GM12875 (cell line): ENCODE data around the gene SALL4.
"Not testable (repeated sequence)": the region's sequence is repeated elsewhere in the genome, so short reads cannot be mapped to it uniquely, and the experiment has no call there.

Experiments
- H3K4me3 ChIP-seq: one replicate; pipeline ENCODE4 v1.5.1; 2011; ENCODE audit warnings: low read depth, low read length, control low read depth
- TF ChIP-seq, protein P1 (sequence below): IDR thresholded peaks from 2 replicates; pipeline ENCODE4 v1.5.1; 2011; ENCODE audit warnings: low read depth, mild to moderate bottlenecking, control low read depth, inconsistent platforms, low read length, moderate library complexity, borderline replicate concordance; ENCODE audit not compliant: insufficient read depth

Gene SALL4

DNA sequence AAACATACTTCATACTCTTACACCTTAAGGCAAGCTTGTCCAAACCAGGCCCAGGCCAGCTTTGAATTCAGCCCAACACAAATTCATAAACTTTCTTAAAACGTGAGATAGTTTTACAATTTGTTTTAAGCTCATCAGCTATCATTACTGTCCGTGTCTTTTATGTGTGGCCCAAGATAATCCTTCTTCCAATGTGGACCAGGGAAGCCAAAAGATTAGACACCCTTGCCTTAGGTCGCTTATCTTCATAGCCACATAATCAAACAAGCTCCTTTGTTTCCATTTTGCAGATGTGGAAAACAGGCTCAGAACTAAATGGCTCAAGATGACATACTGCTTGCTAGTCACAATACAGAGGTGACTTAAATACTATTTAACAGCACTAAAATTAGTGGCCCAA is 6.0 kb downstream of the SALL4 start:
- no peak overlapping the region for H3K4me3 ChIP-seq

DNA sequence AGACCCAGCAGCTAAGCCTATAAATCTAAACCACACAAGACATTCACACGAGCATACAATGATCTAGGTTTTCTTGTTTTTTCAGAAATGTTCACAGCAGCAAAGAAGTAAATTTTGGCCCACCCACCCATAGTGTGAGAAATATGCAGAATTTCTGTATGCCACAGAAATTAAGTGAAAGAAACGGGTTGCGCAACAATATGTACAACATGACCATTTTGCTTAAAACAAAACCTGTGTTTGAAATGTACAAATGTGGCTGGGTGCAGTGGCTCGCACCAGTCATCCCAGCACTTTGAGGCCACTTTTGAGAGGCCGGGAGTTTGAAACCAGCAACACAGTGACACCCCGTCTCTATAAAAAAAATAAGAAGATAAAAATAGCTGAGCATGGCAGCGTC is 9.4 kb downstream of the SALL4 start:
- TF ChIP-seq, protein P1, sequence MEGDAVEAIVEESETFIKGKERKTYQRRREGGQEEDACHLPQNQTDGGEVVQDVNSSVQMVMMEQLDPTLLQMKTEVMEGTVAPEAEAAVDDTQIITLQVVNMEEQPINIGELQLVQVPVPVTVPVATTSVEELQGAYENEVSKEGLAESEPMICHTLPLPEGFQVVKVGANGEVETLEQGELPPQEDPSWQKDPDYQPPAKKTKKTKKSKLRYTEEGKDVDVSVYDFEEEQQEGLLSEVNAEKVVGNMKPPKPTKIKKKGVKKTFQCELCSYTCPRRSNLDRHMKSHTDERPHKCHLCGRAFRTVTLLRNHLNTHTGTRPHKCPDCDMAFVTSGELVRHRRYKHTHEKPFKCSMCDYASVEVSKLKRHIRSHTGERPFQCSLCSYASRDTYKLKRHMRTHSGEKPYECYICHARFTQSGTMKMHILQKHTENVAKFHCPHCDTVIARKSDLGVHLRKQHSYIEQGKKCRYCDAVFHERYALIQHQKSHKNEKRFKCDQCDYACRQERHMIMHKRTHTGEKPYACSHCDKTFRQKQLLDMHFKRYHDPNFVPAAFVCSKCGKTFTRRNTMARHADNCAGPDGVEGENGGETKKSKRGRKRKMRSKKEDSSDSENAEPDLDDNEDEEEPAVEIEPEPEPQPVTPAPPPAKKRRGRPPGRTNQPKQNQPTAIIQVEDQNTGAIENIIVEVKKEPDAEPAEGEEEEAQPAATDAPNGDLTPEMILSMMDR: no peak
- H3K4me3 ChIP-seq: no peak overlapping the region

More for the DNA sequence above, 6.0 kb downstream of the SALL4 start:
- TF ChIP-seq, protein P1: no peak

DNA sequence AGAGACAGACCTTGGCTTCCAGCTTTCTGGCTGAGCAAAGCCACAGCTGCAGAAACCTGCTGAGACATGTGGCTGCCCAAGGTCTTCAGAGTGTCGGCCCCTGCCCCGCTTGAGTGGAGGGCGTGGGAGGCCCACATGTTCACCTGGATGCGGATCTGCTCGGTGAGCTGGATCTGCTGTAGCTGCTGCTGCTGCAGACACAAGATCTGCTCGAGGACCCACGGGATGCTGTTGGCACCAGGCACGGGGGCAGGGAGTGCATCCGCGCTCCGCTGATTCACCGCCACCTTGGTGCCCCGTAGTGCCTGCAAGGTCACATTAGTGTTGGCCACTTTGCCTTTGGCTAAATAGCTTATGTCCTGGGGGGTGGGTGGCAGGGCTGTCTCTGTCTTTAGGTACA is 10.7 kb downstream of the SALL4 start:
- no peak overlapping the region for H3K4me3 ChIP-seq
- TF ChIP-seq, protein P1: no peak

DNA sequence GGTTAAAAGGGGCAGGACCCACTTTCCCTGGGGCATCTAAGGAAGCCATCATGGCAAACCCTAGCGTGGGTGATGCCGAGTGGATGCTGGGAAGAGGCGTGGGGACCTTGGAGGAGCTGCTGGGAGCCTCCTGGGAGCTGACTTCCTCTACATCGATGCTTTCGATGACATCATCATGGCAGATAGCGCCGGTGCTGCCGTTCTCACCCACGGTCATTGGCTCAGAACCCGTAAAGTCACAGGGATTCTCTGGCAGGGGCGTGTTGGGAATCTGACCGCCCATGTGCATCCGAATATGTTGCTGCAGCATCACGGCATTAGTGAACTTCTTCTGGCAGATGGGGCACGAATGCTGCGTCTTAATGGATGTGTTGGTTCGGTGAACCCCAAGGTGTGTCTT is 12.1 kb downstream of the SALL4 start:
- TF ChIP-seq, protein P1: no peak
- H3K4me3 ChIP-seq: no peak overlapping the region

DNA sequence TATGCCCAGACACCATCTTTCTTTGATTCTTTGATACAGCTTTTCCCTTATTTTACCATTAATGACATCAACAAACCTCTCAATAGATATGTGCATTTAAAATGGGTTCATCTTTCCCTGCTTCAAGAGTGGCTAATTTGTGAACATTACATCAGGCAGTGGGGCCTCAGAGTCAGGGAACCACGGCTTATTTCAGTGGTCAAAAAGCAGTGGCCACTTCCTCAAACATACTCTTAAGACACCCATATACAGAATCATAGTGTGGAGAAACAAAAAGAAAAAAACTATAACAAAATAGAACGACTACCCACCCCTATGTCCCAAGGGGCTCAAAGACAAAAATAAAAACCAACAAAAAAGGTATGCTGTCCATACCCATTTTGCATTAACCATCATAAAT is 12.9 kb downstream of the SALL4 start:
- TF ChIP-seq, protein P1: no peak
- H3K4me3 ChIP-seq: no peak overlapping the region

DNA sequence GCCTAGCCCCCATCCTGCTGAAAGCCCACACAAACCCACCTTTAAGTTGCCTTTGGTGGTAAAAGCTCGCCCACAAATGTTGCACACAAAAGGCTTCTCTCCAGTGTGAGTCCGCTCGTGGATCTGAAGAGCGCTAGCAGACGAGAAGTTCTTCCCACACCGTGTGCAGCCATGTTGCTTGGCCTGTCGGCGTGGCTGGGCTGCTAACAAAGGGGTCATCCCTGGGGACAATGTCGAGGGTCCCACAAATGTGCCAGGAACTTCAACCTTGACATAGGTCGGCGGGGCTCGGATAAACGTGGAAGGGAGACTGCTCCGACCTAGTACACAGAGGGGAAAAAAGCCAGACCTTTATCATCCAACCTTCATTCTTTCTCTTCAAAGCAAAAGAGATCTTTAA is 13.5 kb downstream of the SALL4 start:
- no peak overlapping the region for H3K4me3 ChIP-seq
- TF ChIP-seq, protein P1: no peak

DNA sequence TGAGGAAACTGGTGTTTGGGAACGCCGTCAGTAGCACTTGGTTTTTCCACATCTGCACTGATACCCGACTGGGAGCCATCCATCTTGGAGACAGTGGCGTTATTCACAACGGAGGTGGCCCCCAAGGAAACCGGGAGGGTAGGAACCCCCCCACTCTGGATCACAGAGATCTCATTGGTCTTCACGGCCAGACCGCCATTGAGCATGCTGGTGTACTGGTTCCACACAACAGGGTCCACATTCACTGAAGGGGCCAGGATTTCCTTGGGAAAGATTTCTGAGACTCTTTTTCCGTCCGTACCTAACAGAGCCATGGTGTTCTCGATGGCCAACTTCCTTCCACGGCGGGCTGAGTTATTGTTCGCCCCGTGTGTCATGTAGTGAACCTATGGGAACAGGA is 18.0 kb downstream of the SALL4 start:
- H3K4me3 ChIP-seq: no peak overlapping the region
- TF ChIP-seq, protein P1: no peak

DNA sequence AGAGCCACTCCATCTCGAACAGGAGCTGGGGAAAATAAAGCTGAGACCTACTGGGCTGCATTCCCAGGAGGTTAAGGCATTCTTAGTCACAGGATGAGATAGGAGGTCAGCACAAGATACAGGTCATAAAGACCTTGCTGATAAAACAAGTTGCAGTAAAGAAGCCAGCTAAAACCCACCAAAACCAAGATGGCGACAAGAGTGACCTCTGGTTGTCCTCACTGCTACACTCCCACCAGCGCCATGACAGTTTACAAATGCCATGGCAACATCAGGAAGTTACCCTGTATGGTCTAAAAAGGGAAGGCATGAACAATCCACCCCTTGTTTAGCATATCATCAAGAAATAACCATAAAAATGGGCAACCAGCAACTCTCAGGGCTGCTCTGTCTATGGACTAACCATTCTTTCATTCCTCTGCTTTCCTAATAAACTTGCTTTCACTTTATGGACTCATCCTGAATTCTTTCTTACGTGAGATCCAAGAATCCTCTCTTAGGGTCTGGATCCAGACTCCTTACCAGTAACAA is 24.0 kb downstream of the SALL4 start:
- H3K4me3 ChIP-seq: not testable (repeated sequence)
